GM10266 (cell line): ENCODE results near the gene KSR2.
A peak's percentile ranks its signal among the peaks of the same experiment; 100 is the strongest.

Experiments used
- DNase-seq: peaks from one replicate; pipeline ENCODE4 v3.0.0; 2012; ENCODE audit errors: extremely low spot score
- TF ChIP-seq, protein P1 (sequence below): IDR thresholded peaks from 2 replicates; pipeline ENCODE4 v1.5.1; 2012; ENCODE audit warnings: mild to moderate bottlenecking, low read depth; ENCODE audit not compliant: control insufficient read depth, insufficient read depth; ENCODE audit errors: missing control alignments

The KSR2 gene

DNA sequence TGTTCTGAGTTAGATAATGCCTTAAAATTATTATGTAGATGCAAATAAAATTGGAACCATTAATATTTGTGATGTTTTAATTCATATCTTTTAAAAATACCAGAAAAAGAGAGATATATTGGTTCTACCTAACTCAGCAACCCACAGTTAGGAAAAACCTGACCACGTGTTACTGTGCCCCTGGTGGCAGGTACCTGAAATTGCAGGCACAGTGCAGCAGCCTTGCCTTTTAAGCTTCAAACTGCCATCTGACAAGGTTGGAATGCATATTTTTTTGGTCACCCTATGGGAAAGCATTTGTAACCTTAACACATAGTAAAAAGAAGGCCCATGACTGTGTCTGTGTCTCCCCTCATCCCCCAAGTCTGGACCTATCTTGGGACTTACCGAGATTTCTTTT, 498.0 kb downstream of the KSR2 start:
- TF ChIP-seq, protein P1, sequence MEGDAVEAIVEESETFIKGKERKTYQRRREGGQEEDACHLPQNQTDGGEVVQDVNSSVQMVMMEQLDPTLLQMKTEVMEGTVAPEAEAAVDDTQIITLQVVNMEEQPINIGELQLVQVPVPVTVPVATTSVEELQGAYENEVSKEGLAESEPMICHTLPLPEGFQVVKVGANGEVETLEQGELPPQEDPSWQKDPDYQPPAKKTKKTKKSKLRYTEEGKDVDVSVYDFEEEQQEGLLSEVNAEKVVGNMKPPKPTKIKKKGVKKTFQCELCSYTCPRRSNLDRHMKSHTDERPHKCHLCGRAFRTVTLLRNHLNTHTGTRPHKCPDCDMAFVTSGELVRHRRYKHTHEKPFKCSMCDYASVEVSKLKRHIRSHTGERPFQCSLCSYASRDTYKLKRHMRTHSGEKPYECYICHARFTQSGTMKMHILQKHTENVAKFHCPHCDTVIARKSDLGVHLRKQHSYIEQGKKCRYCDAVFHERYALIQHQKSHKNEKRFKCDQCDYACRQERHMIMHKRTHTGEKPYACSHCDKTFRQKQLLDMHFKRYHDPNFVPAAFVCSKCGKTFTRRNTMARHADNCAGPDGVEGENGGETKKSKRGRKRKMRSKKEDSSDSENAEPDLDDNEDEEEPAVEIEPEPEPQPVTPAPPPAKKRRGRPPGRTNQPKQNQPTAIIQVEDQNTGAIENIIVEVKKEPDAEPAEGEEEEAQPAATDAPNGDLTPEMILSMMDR = peak; percentile 14
- DNase-seq = no peak

DNA sequence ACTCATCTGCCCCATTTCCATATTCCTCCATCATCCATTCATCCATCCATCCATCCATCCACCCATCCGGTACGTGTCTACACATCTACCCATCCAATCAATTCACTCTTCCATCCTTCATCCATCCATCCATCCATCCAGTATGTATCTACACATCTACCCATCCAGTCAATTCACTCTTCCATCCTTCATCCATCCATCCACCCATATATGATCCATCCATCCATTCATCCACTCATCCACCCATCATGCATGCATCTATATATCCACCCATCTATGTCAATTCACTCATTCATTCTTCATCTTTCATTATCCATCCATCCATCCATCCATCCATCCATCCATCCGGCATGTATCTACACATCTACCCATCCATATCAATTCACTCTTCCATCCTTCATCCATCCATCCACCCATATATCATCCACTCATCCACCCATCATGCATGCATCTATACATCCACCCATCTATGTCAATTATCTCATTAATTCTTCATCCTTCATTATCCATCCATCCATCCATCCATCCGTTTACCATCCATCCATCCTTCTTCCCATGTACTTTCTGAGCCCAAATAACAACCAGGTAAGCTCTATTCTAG, 498.8 kb downstream of the KSR2 start:
- TF ChIP-seq, protein P1 = no peak
- DNase-seq = no peak

DNA sequence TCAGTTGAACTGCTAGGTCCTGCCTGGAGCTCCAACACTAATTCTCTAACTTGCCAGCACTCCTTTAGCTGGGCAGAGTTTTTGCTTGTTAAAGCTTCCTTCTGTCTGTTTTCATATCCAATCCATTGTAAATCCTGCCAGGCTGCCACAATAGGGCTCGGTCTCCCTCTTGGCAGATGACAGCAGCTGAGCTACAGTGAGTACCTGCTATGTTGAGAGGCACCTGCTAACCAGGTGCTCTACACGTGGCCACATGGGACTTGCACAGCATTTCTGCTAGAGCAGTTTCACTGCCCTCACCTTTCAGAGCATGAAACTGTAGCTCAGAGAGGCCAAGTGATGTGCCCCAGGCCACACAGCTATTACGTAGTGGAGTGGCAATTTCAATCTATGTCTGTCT, 500.8 kb downstream of the KSR2 start:
- DNase-seq = no peak
- TF ChIP-seq, protein P1 = no peak

- TF ChIP-seq, protein P1 = no peak
- no peak for DNase-seq
These were observed 501.2 kb downstream of the KSR2 start for GRCh38 chr12:117467588-117467987.

DNA sequence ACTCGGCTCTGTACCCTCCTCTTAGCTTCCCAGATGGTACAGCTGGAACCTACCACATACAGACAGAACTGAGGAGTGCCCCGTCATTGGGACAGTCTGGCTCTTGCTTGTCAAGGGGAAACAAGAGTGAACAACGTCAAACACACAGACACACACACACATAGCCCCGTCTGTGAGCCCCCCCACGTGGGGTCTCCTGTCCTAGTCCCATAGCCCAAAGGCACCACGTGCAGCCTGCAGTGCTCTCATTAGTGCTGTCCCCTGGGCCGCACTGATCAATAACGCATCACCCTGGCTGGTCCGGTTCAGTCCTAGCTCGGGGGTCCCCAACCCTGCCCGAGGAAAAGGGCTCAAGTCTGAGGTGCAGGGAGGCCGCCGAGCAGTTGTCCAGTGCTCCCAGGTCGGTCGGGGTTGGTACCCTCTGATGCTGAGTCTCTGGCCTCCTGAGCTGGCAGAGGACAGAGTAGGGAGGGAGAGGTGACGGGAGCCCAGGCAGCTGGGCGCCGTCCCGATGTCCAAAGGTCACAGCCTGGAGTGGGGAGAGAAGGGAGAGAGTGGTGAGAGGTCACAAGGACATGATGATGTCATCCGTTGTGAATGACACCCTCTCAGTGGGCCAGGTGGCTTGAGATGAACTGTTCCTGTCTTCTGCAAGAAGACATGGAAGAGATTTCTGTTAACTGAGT, 502.0 kb downstream of the KSR2 start:
- TF ChIP-seq, protein P1 = no peak
- no peak for DNase-seq

- TF ChIP-seq, protein P1 = no peak
- no peak for DNase-seq
These were observed 507.1 kb downstream of the KSR2 start for GRCh38 chr12:117461732-117462131.

DNA sequence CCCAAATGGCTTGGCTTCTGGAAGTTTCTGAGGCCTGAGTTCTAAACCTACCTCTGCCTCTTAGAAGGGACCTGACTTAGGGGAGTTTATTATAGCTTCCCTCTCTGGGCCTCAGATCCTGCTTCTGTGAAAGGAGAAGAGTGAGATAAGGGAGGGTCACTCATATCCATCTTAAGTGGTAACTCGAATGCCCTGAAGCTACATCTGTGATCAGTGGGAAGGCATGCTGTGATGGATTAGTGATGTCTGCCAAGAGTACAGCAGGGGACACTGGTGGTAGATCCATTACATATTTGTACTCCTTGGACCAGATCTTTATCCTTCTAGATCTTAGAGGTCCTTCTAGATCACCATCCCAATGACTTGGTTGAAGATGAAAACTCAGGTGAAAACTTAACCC, 509.6 kb downstream of the KSR2 start:
- DNase-seq = no peak
- TF ChIP-seq, protein P1 = no peak
